ENCODE data around the gene ADAMTS16. TPM values are rescaled to one million over a fixed set of nuclear protein-coding genes. Genes with fewer than 3 reads are reported as not detected.

Gene ADAMTS16
- total and polyA plus RNA-seq, 8 donors: 0.42 to 3.5 (median 2.2) TPM

DNA sequence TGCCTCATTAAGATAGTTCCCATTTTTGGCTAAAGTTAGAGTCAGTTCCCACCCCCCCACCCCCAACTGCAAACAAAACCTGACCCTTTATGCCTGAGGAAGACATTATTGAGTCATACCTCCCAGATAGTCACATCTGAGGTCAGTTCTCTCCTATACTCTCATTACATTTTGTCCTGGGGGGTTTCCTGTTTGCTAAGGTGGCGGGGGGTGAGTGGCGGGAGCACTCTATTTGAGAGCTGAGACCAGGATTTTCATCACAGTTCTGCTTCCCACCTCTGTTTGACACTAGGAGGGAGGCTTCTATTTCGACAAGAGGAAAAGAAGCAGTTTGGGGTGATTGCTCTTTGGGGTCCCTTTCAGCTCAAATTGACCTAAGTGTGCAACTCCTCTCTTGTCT is 222.9 kb downstream of the ADAMTS16 start:
- TF ChIP-seq, protein P1, sequence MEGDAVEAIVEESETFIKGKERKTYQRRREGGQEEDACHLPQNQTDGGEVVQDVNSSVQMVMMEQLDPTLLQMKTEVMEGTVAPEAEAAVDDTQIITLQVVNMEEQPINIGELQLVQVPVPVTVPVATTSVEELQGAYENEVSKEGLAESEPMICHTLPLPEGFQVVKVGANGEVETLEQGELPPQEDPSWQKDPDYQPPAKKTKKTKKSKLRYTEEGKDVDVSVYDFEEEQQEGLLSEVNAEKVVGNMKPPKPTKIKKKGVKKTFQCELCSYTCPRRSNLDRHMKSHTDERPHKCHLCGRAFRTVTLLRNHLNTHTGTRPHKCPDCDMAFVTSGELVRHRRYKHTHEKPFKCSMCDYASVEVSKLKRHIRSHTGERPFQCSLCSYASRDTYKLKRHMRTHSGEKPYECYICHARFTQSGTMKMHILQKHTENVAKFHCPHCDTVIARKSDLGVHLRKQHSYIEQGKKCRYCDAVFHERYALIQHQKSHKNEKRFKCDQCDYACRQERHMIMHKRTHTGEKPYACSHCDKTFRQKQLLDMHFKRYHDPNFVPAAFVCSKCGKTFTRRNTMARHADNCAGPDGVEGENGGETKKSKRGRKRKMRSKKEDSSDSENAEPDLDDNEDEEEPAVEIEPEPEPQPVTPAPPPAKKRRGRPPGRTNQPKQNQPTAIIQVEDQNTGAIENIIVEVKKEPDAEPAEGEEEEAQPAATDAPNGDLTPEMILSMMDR (IDR thresholded peaks at IDR 0.05): no peak
- FAIRE-seq (no peak), ATAC-seq (no peak), DNase-seq (no peak)
- intact Hi-C loops (cut with DNase I): no loop called here
- Histone ChIP-seq H3K9me3 (no peaks in the 10 kb centered on the region), H3K27ac (no peak overlapping the region), H3K4me1 (no peaks in the 10 kb centered on the region), H3K27me3 (no peaks in the 10 kb centered on the region), H3K4me3 (no peak overlapping the region), H3K36me3 (no peaks in the 10 kb centered on the region)
- WGBS, 2 donors: 85 to 93% methylated on average over 3 of the region's 3 CpGs

- intact Hi-C loops (cut with DNase I): no loop called here
- FAIRE-seq (no peak), DNase-seq (no peak), ATAC-seq (no peak)
- H3K36me3 ChIP-seq: no peaks in the 10 kb centered on the region
- no peaks in the 10 kb centered on the region for H3K9me3 ChIP-seq
- no peak overlapping the region for H3K27ac ChIP-seq
- TF ChIP-seq, protein P1 (IDR thresholded peaks at IDR 0.05): no peak
- 95 to 96% methylated on average over 7 of the region's 7 CpGs for WGBS, 2 donors
- H3K4me1 ChIP-seq: no peaks in the 10 kb centered on the region
- no peaks in the 10 kb centered on the region for H3K27me3 ChIP-seq
- no peak overlapping the region for H3K4me3 ChIP-seq
Observed at GRCh38 chr5:5364932-5365331, 224.8 kb downstream of the ADAMTS16 start.

DNA sequence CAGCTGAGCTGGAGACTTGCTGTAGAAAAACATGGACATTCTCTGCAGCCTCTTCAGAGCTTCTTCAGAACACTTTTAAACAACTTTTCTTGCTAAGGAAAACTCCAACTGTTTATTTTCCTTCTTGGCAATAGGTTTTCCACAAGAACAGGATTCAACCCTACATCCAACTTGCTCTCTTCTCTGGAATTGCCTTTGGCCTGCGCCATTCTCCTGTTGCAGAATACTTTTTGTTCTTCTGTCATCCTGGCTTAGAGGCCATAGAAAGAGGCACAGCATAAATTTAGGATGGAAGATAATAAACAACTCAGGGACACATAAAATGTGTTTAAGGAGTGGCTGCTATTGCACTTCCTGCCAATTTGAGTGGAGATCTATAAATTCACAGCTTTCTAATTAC is 227.6 kb downstream of the ADAMTS16 start:
- FAIRE-seq (no peak), ATAC-seq (no peak), DNase-seq (no peak)
- Histone ChIP-seq H3K4me1 (no peaks in the 10 kb centered on the region), H3K36me3 (no peaks in the 10 kb centered on the region), H3K27me3 (no peaks in the 10 kb centered on the region), H3K4me3 (no peak overlapping the region), H3K27ac (no peak overlapping the region), H3K9me3 (no peaks in the 10 kb centered on the region)
- 93 to 97% methylated on average over 1 of the region's 1 CpG for WGBS, 2 donors
- TF ChIP-seq, protein P1 (IDR thresholded peaks at IDR 0.05): no peak
- intact Hi-C loops (cut with DNase I): no loop called here

DNA sequence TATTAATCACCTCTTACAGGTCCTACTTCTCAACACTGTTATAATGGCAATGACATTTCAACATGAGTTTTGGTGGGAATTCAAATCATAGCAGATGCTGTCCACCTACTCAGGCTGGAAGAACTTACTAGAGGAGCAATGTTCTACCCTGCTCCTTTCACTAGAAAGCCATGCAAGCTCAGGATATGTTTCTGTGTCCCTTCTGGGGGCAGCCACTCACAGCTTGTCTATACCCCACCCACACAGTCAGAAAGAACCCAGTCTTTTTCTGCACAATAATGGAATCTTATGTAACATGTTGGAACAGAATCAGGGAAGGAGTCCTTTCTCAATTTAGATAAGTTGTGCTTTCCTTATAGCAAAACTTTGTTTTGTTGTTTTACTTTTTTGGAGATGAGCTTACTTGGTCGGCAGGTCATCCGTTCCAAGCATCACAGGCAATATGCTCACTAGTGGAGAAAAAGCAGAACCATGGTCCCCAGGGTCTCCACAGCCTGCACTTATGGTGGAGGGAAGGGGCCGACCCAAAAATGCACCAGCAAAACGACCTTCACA is 229.0 kb downstream of the ADAMTS16 start:
- TF ChIP-seq, protein P1 (IDR thresholded peaks at IDR 0.05): no peak
- DNase-seq (no peak), FAIRE-seq (no peak), ATAC-seq (no peak)
- Histone ChIP-seq H3K27me3 (no peaks in the 10 kb centered on the region), H3K36me3 (no peaks in the 10 kb centered on the region), H3K27ac (no peak overlapping the region), H3K9me3 (no peaks in the 10 kb centered on the region), H3K4me3 (no peak overlapping the region), H3K4me1 (no peaks in the 10 kb centered on the region)
- intact Hi-C loops (cut with DNase I): no loop called here
- 58 to 77% methylated on average over 4 of the region's 4 CpGs for WGBS, 2 donors
